ENCODE results near the gene CALU. TPM values are rescaled to one million over a fixed set of nuclear protein-coding genes. Genes with fewer than 3 reads are reported as not detected.

CALU gene
- total and polyA plus RNA-seq, 10 of the 15 experiments (the other 5 are each of a cell fraction or from before 2014, with no cell fraction given) = 31.2 to 75.6 (median 42.1) TPM

GRCh38 chr7:128767475-128768110 lies 28.4 kb downstream of the CALU start:
- no peak overlapping the region for H3K4me3 ChIP-seq
- H3K9ac ChIP-seq (ENCODE audit: control insufficient read depth, insufficient read depth, low read length) = no peak overlapping the region
- ATAC-seq (no peak), DNase-seq (ENCODE audit: low read depth, low spot score) (no peak), FAIRE-seq (no peak)
- ChIA-PET CTCF (interaction anchor here (1.1 kb wide), 1 partner anchor 10 kb away, joined by 3 read pairs; no protein-coding TSS in a partner anchor), SMC1A (ENCODE audit: uncharacterized antibody, unreplicated experiment) (interaction anchor here (1.6 to 2.7 kb wide), 3 partner anchors 10 to 14 kb away, joined by 4 to 11 read pairs (median 5); no protein-coding TSS in a partner anchor), POLR2A (interaction anchor here (0.7 kb wide), 1 partner anchor 33 kb away, joined by 4 read pairs; no protein-coding TSS in a partner anchor), RAD21 (ENCODE audit: unreplicated experiment) (no interaction called here)
- no TSS peak for BruUV-seq (replicated peaks)
- peaks cover 10 to 23% of the 10 kb centered on the region in 2 experiments for H3K36me3 ChIP-seq (ENCODE audit: control insufficient read depth in 2 of 2, insufficient read depth in 2 of 2, low read length in 1 of 2)
- no peaks in the 10 kb centered on the region for H3K9me3 ChIP-seq (replicated peaks; ENCODE audit: control insufficient read depth, insufficient read depth, low read length)
- no peak for TF ChIP-seq MEF2A (IDR thresholded peaks at IDR 0.05; ENCODE audit: insufficient read depth, low read depth, low read length)
- TF ChIP-seq NFYB (IDR thresholded peaks at IDR 0.05; ENCODE audit: insufficient read depth, low read depth, low read length) = no peak
- TF ChIP-seq HDAC2 (IDR thresholded peaks at IDR 0.05) = no peak
- TF ChIP-seq E4F1 (IDR thresholded peaks at IDR 0.05; ENCODE audit: borderline replicate concordance, partially characterized antibody) = no peak
- no peak for TF ChIP-seq ATF2 (IDR thresholded peaks at IDR 0.05; ENCODE audit: low read length)
- no peak for TF ChIP-seq TBL1XR1 (IDR thresholded peaks at IDR 0.05; ENCODE audit: low read depth, low read length)
- TF ChIP-seq GABPA (IDR thresholded peaks at IDR 0.05; ENCODE audit: low read depth) = no peak
- TF ChIP-seq SIN3A (IDR thresholded peaks at IDR 0.05; ENCODE audit: low read depth, low read length) = no peak
- TF ChIP-seq RB1 (IDR thresholded peaks at IDR 0.05; ENCODE audit: borderline replicate concordance) = no peak
- no peak for TF ChIP-seq SUPT20H (IDR thresholded peaks at IDR 0.05; ENCODE audit: borderline replicate concordance, control insufficient read depth, low read depth, low read length)
- in situ Hi-C loops (cut with MboI) (no loop called here), intact Hi-C loops (cut with micrococcal nuclease; ENCODE audit: unreplicated experiment) (no loop called here)
- 93% methylated on average over 6 of the region's 6 CpGs for WGBS (ENCODE audit: insufficient coverage, insufficient replicate concordance, low lambda C conversion rate, missing lambda C conversion rate)
- H3K4me1 ChIP-seq (ENCODE audit: control insufficient read depth, insufficient read depth, low read length) = no peaks in the 10 kb centered on the region
- no peaks in the 10 kb centered on the region for H3K27me3 ChIP-seq (replicated peaks in 1 of 2; ENCODE audit: control insufficient read depth in 2 of 2, insufficient read depth in 2 of 2, low read length in 1 of 2)
- H4K20me1 ChIP-seq (ENCODE audit: control insufficient read depth, insufficient read depth) = no peaks in the 10 kb centered on the region
- H3K79me2 ChIP-seq (ENCODE audit: control insufficient read depth, insufficient read depth, low read length) = no peaks in the 10 kb centered on the region
- H2AFZ ChIP-seq (ENCODE audit: control insufficient read depth, low read depth, low read length) = no peak overlapping the region
- H3K4me2 ChIP-seq (ENCODE audit: control insufficient read depth, insufficient read depth) = no peak overlapping the region
- H3K27ac ChIP-seq (ENCODE audit: control insufficient read depth, insufficient read depth) = no peak overlapping the region
